Stimulated activated naive B cell treated with anti-CD40 and anti-IgM and Interleukin-4, amounts not matched to agents 10 μg/mL and 1 μg/mL and 100 μg/mL, for 72 hours (primary cell): ENCODE data around the gene PCDHGA8.
A peak's percentile ranks its signal among the peaks of the same experiment; 100 is the strongest.
"Not testable (repeated sequence)": the region's sequence is repeated elsewhere in the genome, so short reads cannot be mapped to it uniquely, and the experiment has no call there.

Experiments used
- ATAC-seq, 2 donors: fragments of 150-1000 bp; cut with Tn5 transposase; replicated peaks; 2 replicates each; pipeline ENCODE4 v1.10.0; 2021; ENCODE audit warnings: moderate library complexity in 1 of 2
- DNase-seq: peaks from one replicate; pipeline ENCODE4 v3.0.0; 2021
- H3K27ac Mint-ChIP-seq: one replicate; pipeline ENCODE4 v1.8.0; 2022; ENCODE audit warnings: mild to moderate bottlenecking, mixed read lengths
- H3K27me3 Mint-ChIP-seq, 2 donors: one replicate each; pipeline ENCODE4 v1.8.0; 2022; ENCODE audit warnings: mixed read lengths in 2 of 2
- H3K36me3 Mint-ChIP-seq, 2 donors: one replicate each; pipeline ENCODE4 v1.8.0; 2022; ENCODE audit warnings: mixed read lengths in 2 of 2, mild to moderate bottlenecking in 1 of 2
- H3K4me1 Mint-ChIP-seq, 2 donors: one replicate each; pipeline ENCODE4 v1.8.0; 2022; ENCODE audit warnings: mixed read lengths in 2 of 2, mild to moderate bottlenecking in 1 of 2
- H3K4me3 Mint-ChIP-seq, 2 donors: one replicate each; pipeline ENCODE4 v1.8.0; 2022; ENCODE audit warnings: mild to moderate bottlenecking in 2 of 2, mixed read lengths in 2 of 2, moderate library complexity in 1 of 2
- H3K9me3 Mint-ChIP-seq, 2 donors: one replicate each; pipeline ENCODE4 v1.8.0; 2022; ENCODE audit warnings: mixed read lengths in 2 of 2, mild to moderate bottlenecking in 1 of 2

Gene PCDHGA8

GRCh38 chr5:141407790-141408505 is 15.5 kb downstream of the PCDHGA8 start, which contains the start of gene PCDHGB6:
Gene PCDHGB6 (plus strand): TSS chr5:141408021. CDS start chr5:141408203, 182 bp downstream.
- Mint-ChIP-seq H3K9me3 (peaks cover 12 to 17% of the 10 kb centered on the region in 2 donors), H3K27me3 (peaks cover 72% of the 10 kb centered on the region in 2 donors), H3K36me3 (peaks cover 12 to 16% of the 10 kb centered on the region in 2 donors), H3K27ac (peak within 1 kb of the TSS; percentile 81), H3K4me3 (peak within 1 kb of the TSS; percentile 70 to 77)
- peak in 1 of 2 donors; percentile 57 for ATAC-seq
- H3K4me1 Mint-ChIP-seq, DNase-seq: not testable (repeated sequence)

GRCh38 chr5:141409598-141410306 is 17.3 kb downstream of the PCDHGA8 start:
- ATAC-seq, result no peak
- Mint-ChIP-seq H3K27me3 (peaks cover 72 to 74% of the 10 kb centered on the region in 2 donors), H3K9me3 (peaks cover 16 to 24% of the 10 kb centered on the region in 2 donors), H3K27ac (no peak overlapping the region), H3K36me3 (peaks cover 14 to 20% of the 10 kb centered on the region in 2 donors), H3K4me3 (no peak overlapping the region), H3K4me1 (peaks cover 13 to 15% of the 10 kb centered on the region in 2 donors)
- no peak for DNase-seq

DNA sequence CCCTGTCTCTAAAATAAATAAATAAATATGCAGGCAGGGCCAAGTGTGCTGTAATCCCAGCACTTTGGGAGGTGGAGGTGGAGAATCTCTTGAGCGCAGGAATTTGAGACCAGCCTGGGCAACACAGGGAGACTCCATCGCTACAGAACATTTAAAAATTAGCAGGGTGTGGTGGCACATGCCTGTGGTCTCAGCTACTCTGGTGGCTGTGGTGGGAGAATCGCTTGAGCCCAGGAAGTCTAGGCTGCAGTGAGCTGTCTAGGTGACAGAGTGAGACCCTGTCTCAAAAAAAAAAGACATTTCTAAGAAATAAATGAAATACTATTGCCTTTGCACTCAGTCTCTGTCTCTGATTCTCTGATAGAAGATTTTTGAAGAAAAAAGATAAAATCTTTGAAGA is 19.1 kb downstream of the PCDHGA8 start:
- Mint-ChIP-seq H3K27ac (no peak overlapping the region), H3K27me3 (peaks cover 62 to 73% of the 10 kb centered on the region in 2 donors), H3K4me3 (no peak overlapping the region), H3K4me1 (peaks cover 13 to 15% of the 10 kb centered on the region in 2 donors), H3K36me3 (peaks cover 20% of the 10 kb centered on the region in 2 donors), H3K9me3 (peaks cover 16 to 22% of the 10 kb centered on the region in 2 donors)
- no peak for DNase-seq
- no peak for ATAC-seq

GRCh38 chr5:141412854-141413539 is 20.6 kb downstream of the PCDHGA8 start, which contains the start of gene PCDHGA10:
Gene PCDHGA10 (plus strand): TSS chr5:141412987. CDS start chr5:141413176, 189 bp downstream.
- H3K27ac Mint-ChIP-seq, result peak within 1 kb of the TSS; percentile 81
- ATAC-seq (peak; percentile 45 to 73), DNase-seq (no peak)
- H3K4me1 Mint-ChIP-seq, result peaks cover 19 to 21% of the 10 kb centered on the region in 2 donors
- peaks cover 22 to 26% of the 10 kb centered on the region in 2 donors for H3K36me3 Mint-ChIP-seq
- H3K9me3 Mint-ChIP-seq, result peaks cover 19 to 25% of the 10 kb centered on the region in 2 donors
- peak within 1 kb of the TSS; percentile 79 for H3K4me3 Mint-ChIP-seq
- peaks cover 61 to 73% of the 10 kb centered on the region in 2 donors for H3K27me3 Mint-ChIP-seq

DNA sequence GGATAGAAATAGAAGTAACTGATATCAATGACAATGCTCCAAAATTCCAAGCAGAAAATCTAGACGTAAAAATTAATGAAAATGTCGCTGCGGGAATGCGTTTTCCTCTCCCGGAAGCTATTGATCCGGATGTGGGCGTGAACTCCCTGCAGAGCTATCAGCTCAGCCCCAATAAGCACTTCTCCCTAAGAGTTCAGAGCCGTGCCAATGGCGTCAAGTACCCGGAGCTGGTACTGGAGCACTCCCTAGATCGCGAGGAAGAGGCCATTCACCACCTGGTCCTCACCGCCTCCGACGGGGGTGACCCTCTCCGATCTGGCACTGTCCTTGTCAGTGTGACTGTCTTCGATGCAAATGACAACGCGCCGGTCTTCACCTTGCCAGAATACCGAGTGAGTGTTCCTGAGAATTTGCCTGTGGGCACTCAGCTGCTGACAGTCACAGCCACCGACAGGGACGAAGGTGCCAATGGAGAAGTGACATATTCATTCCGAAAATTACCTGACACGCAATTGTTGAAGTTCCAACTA is 21.2 kb downstream of the PCDHGA8 start:
- H3K9me3 Mint-ChIP-seq, result peaks cover 17 to 27% of the 10 kb centered on the region in 2 donors
- peak overlapping the region; percentile 81 for H3K27ac Mint-ChIP-seq
- H3K27me3 Mint-ChIP-seq, result peaks cover 63 to 74% of the 10 kb centered on the region in 2 donors
- H3K4me3 Mint-ChIP-seq, result peak overlapping the region; percentile 79
- H3K36me3 Mint-ChIP-seq, result peaks cover 23 to 28% of the 10 kb centered on the region in 2 donors
- ATAC-seq, result no peak
- DNase-seq, result no peak
- H3K4me1 Mint-ChIP-seq, result peaks cover 19 to 22% of the 10 kb centered on the region in 2 donors

DNA sequence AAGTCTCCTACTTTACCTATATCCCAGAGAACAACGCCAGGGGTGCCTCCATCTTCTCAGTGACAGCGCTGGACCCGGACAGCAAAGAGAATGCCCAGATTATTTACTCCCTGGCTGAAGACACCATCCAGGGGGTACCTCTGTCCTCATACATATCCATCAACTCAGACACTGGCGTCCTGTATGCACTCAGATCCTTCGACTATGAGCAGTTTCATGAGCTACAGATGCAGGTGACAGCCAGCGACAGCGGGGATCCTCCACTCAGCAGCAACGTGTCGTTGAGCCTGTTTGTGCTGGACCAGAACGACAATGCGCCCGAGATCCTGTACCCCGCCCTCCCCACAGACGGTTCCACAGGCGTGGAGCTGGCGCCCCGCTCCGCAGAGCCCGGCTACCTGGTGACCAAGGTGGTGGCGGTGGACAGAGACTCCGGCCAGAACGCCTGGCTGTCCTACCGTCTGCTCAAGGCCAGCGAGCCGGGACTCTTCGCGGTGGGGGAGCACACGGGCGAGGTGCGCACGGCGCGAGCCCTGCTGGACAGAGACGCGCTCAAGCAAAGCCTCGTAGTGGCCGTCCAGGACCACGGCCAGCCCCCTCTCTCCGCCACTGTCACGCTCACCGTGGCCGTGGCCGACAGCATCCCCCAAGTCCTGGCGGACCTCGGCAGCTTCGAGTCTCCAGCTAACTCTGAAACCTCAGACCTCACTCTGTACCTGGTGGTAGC is 22.3 kb downstream of the PCDHGA8 start:
- peaks cover 21 to 29% of the 10 kb centered on the region in 2 donors for H3K36me3 Mint-ChIP-seq
- H3K9me3 Mint-ChIP-seq, result peaks cover 13 to 25% of the 10 kb centered on the region in 2 donors
- not testable (repeated sequence) for ATAC-seq, DNase-seq
- H3K27ac Mint-ChIP-seq, result peak overlapping the region; percentile 62
- H3K4me3 Mint-ChIP-seq, result peak overlapping the region in 1 of 2 donors; percentile 17
- H3K4me1 Mint-ChIP-seq, result peaks cover 16 to 22% of the 10 kb centered on the region in 2 donors
- H3K27me3 Mint-ChIP-seq, result peaks cover 60 to 74% of the 10 kb centered on the region in 2 donors

DNA sequence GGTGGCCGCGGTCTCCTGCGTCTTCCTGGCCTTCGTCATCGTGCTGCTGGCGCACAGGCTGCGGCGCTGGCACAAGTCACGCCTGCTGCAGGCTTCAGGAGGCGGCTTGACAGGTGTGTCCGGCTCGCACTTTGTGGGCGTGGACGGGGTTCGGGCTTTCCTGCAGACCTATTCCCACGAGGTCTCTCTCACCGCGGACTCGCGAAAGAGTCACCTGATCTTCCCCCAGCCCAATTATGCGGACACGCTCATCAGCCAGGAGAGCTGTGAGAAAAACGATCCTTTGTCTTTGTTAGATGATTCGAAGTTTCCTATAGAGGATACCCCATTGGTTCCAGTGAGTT is 22.8 kb downstream of the PCDHGA8 start:
- DNase-seq, ATAC-seq: not testable (repeated sequence)
- peaks cover 58 to 72% of the 10 kb centered on the region in 2 donors for H3K27me3 Mint-ChIP-seq
- peaks cover 10 to 25% of the 10 kb centered on the region in 2 donors for H3K9me3 Mint-ChIP-seq
- peak overlapping the region in 1 of 2 donors; percentile 25 for H3K4me3 Mint-ChIP-seq
- peaks cover 22 to 26% of the 10 kb centered on the region in 2 donors for H3K36me3 Mint-ChIP-seq
- peak overlapping the region; percentile 62 for H3K27ac Mint-ChIP-seq
- H3K4me1 Mint-ChIP-seq, result peaks cover 16 to 22% of the 10 kb centered on the region in 2 donors

GRCh38 chr5:141417494-141418172 is 25.2 kb downstream of the PCDHGA8 start, which contains the start of gene PCDHGB7:
Gene PCDHGB7 (plus strand): TSS chr5:141417677. CDS start chr5:141417860, 183 bp downstream.
- peaks cover 16 to 28% of the 10 kb centered on the region in 2 donors for H3K9me3 Mint-ChIP-seq
- H3K4me3 Mint-ChIP-seq, result peak within 1 kb of the TSS; percentile 63 to 75
- peaks cover 16 to 30% of the 10 kb centered on the region in 2 donors for H3K4me1 Mint-ChIP-seq
- ATAC-seq, result peak; percentile 55 to 75
- H3K27me3 Mint-ChIP-seq, result peaks cover 68 to 88% of the 10 kb centered on the region in 2 donors
- H3K27ac Mint-ChIP-seq, result peak within 1 kb of the TSS; percentile 88
- not testable (repeated sequence) for DNase-seq
- peaks cover 23 to 24% of the 10 kb centered on the region in 2 donors for H3K36me3 Mint-ChIP-seq

- peak overlapping the region in 1 of 2 donors; percentile 25 for H3K4me3 Mint-ChIP-seq
- peaks cover 19 to 23% of the 10 kb centered on the region in 2 donors for H3K36me3 Mint-ChIP-seq
- H3K27ac Mint-ChIP-seq, result peak overlapping the region; percentile 67
- H3K4me1 Mint-ChIP-seq, result peaks cover 9 to 18% of the 10 kb centered on the region in 2 donors
- H3K9me3 Mint-ChIP-seq, result peaks cover 16 to 26% of the 10 kb centered on the region in 2 donors
- ATAC-seq (no peak), DNase-seq (no peak)
- peaks cover 63 to 79% of the 10 kb centered on the region in 2 donors for H3K27me3 Mint-ChIP-seq
Measured at GRCh38 chr5:141419074-141419880, 26.8 kb downstream of the PCDHGA8 start.

DNA sequence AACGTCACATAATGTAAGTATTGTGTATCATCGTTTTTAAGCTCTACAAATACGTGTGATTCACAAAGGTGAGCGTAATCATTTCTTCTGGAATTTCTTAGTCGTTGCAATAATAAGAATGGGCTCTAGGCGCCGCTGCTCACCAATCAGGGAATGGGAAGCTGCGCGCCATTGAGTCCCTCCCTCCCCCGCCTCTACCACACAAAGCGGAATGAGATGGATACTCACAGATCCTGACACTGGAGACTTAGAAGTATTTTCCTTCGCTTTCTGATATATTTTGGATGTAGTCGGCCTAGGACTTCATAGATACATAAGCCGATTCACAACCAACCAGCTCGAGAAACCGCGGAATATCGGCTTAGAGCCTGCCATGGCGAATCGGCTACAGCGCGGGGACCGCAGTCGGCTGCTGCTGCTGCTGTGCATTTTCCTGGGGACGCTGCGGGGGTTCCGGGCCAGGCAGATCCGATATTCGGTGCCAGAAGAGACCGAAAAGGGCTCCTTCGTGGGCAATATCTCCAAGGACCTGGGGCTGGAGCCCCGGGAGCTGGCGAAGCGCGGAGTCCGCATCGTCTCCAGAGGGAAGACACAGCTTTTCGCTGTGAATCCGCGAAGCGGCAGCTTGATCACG is 28.5 kb downstream of the PCDHGA8 start, which contains the start of gene PCDHGA11:
Gene PCDHGA11, plus strand, starts transcription at position 197 of the 634 bp plus-strand sequence. Its CDS starts 177 bp downstream, at position 374.
- Mint-ChIP-seq H3K27me3 (peaks cover 63 to 68% of the 10 kb centered on the region in 2 donors), H3K27ac (peak within 1 kb of the TSS; percentile 83), H3K9me3 (peaks cover 13 to 23% of the 10 kb centered on the region in 2 donors), H3K4me1 (peaks cover 6 to 18% of the 10 kb centered on the region in 2 donors), H3K4me3 (peak within 1 kb of the TSS; percentile 75 to 76), H3K36me3 (peaks cover 13 to 18% of the 10 kb centered on the region in 2 donors)
- no peak for ATAC-seq
- no peak for DNase-seq

DNA sequence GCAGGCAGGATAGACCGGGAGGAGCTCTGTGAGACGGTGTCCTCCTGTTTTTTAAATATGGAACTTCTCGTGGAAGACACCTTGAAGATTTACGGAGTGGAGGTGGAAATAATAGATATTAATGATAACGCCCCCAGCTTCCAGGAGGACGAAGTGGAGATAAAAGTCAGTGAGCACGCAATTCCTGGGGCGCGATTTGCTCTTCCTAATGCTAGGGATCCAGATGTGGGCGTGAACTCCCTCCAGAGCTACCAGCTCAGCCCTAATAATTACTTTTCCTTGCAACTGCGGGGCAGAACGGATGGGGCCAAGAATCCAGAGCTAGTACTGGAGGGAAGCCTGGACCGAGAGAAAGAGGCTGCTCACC is 29.0 kb downstream of the PCDHGA8 start:
- Mint-ChIP-seq H3K9me3 (peaks cover 13 to 23% of the 10 kb centered on the region in 2 donors), H3K4me3 (peak overlapping the region; percentile 75 to 76), H3K27me3 (peaks cover 68% of the 10 kb centered on the region in 2 donors), H3K36me3 (peaks cover 13 to 18% of the 10 kb centered on the region in 2 donors), H3K4me1 (peaks cover 6 to 18% of the 10 kb centered on the region in 2 donors), H3K27ac (peak overlapping the region; percentile 83)
- ATAC-seq (no peak), DNase-seq (no peak)
